ENCODE data around the gene TRAPPC14.

Gene TRAPPC14

GRCh38 chr7:100126931-100127865, 31.3 kb downstream of the TRAPPC14 start, which contains the start of gene MBLAC1:
Gene MBLAC1 (plus strand): TSS chr7:100126967. CDS start chr7:100127396, 429 bp downstream.
- peak; percentile 88 for DNase-seq
- Histone ChIP-seq H3K9me3 (no peaks in the 10 kb centered on the region), H3K4me3 (ENCODE audit: low read depth, low read length) (peak within 1 kb of the TSS; percentile 93), H3K36me3 (no peaks in the 10 kb centered on the region), H3K27me3 (no peaks in the 10 kb centered on the region), H3K4me1 (no peaks in the 10 kb centered on the region)
- TF ChIP-seq CTCF (IDR thresholded peaks at IDR 0.05; ENCODE audit: low read depth, low read length): 0 out of 2 replicates have a peak, but pooled peaks have one; percentile 0

- no peak for DNase-seq
- no peaks in the 10 kb centered on the region for H3K36me3 ChIP-seq
- no peaks in the 10 kb centered on the region for H3K4me1 ChIP-seq
- no peaks in the 10 kb centered on the region for H3K27me3 ChIP-seq
- TF ChIP-seq CTCF (IDR thresholded peaks at IDR 0.05; ENCODE audit: low read depth, low read length): peak; percentile 7; the same call in 1 of the 2 replicates
- no peaks in the 10 kb centered on the region for H3K9me3 ChIP-seq
- peak overlapping the region; percentile 93 for H3K4me3 ChIP-seq (ENCODE audit: low read depth, low read length)
Measured at GRCh38 chr7:100126239-100126930, 32.1 kb downstream of the TRAPPC14 start.

- no peak for DNase-seq
- no peaks in the 10 kb centered on the region for H3K9me3 ChIP-seq
- no peaks in the 10 kb centered on the region for H3K4me1 ChIP-seq
- no peak for TF ChIP-seq CTCF (IDR thresholded peaks at IDR 0.05; ENCODE audit: low read depth, low read length)
- H3K4me3 ChIP-seq (ENCODE audit: low read depth, low read length): no peak overlapping the region
- no peaks in the 10 kb centered on the region for H3K36me3 ChIP-seq
- no peaks in the 10 kb centered on the region for H3K27me3 ChIP-seq
Measured at GRCh38 chr7:100124301-100125230, 34.0 kb downstream of the TRAPPC14 start.

- no peak for DNase-seq
- no peak for TF ChIP-seq CTCF (IDR thresholded peaks at IDR 0.05; ENCODE audit: low read depth, low read length)
- no peak overlapping the region for H3K4me3 ChIP-seq (ENCODE audit: low read depth, low read length)
- H3K4me1 ChIP-seq: no peaks in the 10 kb centered on the region
- no peaks in the 10 kb centered on the region for H3K27me3 ChIP-seq
- H3K36me3 ChIP-seq: no peaks in the 10 kb centered on the region
- no peaks in the 10 kb centered on the region for H3K9me3 ChIP-seq
Measured at GRCh38 chr7:100122568-100122967, 36.0 kb downstream of the TRAPPC14 start.

GRCh38 chr7:100122067-100122466, 36.5 kb downstream of the TRAPPC14 start:
- no peaks in the 10 kb centered on the region for H3K36me3 ChIP-seq
- H3K4me1 ChIP-seq: no peaks in the 10 kb centered on the region
- no peak for TF ChIP-seq CTCF (IDR thresholded peaks at IDR 0.05; ENCODE audit: low read depth, low read length)
- DNase-seq: no peak
- H3K9me3 ChIP-seq: no peaks in the 10 kb centered on the region
- H3K4me3 ChIP-seq (ENCODE audit: low read depth, low read length): no peak overlapping the region
- no peaks in the 10 kb centered on the region for H3K27me3 ChIP-seq
